ENCODE measurements around the gene TLL2. TPM values are rescaled to one million over a fixed set of nuclear protein-coding genes. Genes with fewer than 3 reads are reported as not detected.
A peak's percentile ranks its signal among the peaks of the same experiment; 100 is the strongest.

The TLL2 gene
- total RNA-seq, 1 donor from 2014 or later: 0.45 TPM

DNA sequence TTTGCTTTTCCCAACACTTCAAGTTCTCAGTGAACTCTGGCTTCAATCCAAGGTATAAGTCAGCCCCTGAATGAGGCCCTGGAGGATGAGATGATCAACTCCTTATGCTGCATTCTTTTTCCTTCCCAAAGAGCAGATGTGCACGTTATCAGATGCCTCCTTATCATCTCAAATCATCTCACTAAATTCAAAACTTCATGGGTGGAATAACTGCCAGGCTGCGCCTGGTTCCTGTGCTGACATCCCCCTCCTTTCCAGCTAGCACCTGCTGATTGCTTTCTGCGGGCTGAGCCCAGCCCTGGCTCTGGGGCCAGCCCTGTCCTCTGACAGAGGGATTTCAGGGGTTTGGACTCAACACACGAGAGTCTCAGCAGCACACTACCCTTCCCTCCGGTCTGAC, 44.9 kb downstream of the TLL2 start:
- DNase-seq (ENCODE audit: low read depth): no peak

DNA sequence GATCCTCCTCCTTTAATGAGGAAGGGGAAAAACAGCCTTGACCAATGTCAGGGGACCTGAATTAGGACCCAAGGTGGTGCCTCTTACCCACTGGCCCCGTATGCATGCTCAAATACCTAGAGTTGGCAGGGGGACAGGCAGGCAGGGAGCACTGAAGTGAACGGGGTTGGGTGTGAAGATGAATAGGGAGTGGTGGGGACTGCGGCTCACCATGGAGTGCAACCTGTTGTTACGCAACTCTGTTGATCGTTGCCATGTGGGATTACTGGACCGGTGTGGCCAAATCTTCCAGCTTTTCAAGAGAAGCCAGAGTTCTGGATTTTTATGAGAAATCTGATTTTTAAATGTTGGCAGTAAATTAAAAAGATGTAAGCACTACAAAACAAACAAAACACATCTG, 48.1 kb downstream of the TLL2 start:
- DNase-seq (ENCODE audit: low read depth): no peak

DNA sequence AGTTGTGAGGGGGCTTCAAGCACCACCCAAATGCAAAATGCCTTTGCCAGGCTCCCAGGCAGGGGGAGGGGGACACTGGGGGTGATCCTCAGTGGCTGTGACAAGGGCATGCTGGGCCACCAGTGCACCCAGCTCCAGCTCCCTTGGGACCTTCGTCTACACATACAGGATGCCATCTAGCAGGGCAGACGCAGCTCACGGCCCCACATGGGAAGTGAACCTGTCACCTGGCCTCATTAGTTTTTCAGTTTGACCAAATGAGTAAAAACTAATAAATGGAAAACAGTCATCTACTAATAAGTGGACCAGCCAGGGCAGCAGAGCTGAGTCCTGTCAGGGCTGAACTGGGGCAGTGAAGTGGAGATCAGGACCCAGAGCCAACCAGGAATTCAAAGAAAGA, 50.2 kb downstream of the TLL2 start:
- no peak for DNase-seq (ENCODE audit: low read depth)

DNA sequence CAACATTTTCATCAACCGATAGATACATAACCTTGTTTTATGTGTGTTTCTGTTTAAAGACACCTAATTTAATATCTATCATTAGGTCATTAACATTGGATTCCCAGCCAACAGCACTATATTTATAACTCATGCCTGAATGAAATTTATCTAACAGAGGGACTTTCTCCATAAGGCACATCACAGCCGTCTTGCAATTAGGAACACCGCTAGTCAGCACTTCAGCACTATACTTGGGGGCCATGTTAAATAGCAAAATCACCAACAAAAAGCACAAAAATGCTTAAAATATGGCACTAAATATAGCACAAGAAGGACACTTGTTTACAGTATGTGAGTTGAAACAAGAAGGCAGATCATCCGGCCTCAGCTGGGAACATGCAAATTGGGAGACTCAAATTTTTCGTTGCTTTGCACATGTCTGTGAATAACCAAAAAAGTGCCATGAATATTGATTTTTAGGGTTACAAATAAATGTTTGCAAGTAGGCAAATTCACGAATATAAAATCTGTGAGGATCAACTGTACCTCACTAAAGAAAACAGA, 51.0 kb downstream of the TLL2 start:
- DNase-seq (ENCODE audit: low read depth): no peak

DNA sequence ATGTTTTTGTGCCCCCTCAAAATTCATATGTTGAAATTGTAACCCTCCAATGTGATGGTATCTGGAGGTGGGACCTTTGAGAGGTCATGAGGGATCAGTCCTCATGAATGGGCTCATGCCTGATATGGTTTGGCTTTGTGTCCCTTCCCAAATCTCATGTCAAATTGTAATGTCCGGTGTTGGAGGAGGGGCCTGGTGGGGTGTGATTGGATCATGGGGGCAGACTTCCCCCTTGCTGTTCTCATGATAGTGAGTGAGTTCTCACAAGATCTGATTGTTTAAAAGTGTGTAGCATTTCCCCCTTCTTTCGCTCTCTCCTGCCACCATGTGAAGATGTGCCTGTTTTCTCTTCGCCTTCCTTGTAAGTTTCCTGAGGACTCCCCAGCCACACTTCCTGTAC, 53.4 kb downstream of the TLL2 start:
- DNase-seq (ENCODE audit: low read depth): no peak

DNA sequence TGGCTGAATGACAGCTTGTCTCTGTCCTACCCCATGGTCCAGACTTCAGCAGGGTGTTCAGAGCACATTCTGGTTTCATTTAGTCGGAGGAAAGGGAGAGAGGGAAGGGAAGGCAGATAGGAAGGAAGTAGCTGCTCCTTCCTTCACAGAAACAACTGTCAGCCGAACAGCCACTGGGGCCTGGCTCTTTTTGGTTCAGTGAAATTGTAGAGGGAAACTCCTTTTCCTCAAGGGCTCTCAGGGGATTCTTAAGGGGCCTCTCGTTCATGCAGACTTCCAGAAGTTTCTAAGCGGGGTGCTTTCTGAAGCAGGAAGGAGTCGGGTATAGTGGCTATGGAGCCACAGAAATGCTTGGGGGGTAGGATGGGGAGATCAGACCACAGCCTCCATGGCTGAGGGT, 56.4 kb downstream of the TLL2 start:
- DNase-seq (ENCODE audit: low read depth): no peak

DNA sequence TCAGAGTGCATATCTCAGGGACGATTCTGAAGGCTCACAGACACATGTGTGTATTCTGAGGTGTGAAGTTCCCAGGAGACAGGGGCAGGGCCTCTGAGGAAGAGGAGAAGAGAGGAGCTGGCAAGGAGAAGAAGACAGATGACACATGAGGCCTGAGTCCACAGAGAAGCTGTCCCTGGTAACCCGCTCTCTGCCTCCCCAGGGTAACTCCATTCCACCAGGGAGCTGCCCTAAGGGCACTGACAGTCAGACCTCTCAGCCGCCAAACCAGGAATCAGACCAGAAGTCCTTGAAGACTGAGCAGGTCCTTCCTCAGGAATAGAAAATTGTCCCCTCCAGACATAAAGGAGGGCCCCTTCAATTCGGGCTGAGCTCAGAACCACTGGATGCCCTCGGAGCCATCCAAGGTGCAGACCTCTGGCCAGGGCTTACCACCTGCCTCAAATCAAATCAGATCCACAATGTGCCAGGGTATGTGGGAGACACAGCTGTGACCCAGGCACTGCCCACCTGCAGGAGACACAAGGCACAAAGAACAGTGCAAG, 57.4 kb downstream of the TLL2 start:
- DNase-seq (ENCODE audit: low read depth): no peak

DNA sequence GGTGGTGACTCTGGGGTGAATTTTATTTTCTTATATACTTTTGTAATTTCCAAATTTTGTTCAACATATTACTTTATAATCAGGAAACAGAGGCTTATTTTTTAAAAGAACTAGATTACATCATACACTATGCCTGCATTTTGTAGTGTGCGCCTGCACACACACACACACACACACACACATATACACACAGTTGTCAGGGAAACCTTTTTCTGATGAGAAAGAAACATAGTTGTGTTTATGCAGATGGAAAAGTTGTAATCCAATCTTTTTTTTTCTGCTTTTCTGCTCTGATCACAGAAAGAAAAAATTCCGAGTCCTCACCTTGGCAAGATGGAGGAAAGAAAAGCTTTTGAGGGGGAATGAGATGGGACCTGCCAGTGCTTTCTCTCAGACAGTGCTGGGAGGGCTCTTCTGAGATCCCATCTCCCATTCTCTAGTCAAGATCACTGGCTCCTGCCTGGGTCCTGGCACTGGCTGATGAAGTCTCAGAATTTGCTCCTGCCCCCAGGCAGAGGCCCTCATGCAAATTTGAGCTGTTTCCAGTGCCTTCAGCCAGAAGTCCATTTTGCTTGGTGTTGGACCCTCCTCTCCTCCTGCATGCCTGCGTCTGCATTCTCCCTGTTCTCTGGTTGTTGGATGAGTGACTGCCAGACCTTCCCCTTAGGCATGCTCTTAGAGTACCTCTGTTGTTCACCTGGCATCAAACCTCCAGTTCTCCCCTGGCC, 59.7 kb downstream of the TLL2 start:
- DNase-seq (ENCODE audit: low read depth): no peak

DNA sequence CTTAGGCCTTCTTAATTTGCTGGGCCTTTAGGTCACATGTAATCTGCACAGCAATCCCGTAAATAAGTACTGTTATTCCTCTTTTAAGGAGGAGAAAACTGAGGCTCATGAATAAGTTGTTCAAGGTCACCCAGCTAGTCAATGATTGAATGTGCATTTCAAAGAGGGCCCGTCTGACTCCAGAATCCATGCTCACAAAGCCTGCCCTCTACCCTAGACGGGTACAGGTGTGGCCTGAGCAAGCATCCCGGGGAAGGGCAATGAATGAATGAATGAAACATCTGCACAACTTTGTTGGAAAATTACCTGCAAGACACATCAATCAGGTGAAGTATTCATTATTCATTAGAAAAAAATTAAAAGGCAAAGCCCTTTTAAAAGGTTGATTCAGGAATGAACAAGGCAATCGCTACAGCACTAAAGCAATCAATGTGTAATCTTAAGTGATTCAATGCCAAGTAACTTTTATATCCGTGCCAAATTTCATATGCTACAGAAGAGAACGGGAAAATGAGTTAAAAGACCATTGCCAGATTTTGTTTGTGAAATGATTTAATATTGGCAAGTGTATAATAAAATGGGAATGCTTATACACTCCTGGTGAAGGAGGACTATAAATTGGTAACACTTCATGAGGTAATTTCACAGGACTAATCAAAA, 61.1 kb downstream of the TLL2 start:
- DNase-seq (ENCODE audit: low read depth): no peak

DNA sequence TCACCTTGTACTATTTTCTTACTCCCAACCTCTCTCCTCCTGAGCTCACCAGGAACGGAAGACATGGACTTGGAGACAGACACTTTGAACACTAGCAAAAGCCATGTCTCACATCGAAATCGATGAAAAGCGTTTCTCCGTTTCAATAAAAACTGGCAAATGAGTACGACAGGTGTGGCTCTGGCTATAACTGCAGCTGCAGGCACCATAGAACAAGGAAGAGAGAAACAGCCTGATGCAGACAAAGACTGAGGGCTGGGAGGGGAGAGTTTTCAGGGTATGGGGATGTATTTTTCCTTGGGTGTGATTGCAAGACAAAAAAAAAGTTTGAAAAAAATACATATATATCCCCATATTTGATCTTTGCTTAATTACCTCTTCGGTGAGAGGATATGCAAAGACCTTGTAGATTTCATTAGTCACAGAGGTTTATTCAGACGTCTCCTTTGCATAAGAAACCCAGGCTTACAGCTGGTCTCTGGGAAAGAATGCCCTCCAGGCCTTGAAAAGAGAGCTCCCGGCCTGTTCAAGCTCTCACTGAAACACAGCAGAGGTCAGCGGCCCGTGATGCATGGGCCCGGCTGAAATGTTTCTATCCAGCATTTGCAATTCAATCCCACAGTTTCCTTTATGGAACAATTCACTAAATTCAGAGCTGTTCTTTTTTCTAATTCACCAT, 63.1 kb downstream of the TLL2 start:
- DNase-seq (ENCODE audit: low read depth): no peak

DNA sequence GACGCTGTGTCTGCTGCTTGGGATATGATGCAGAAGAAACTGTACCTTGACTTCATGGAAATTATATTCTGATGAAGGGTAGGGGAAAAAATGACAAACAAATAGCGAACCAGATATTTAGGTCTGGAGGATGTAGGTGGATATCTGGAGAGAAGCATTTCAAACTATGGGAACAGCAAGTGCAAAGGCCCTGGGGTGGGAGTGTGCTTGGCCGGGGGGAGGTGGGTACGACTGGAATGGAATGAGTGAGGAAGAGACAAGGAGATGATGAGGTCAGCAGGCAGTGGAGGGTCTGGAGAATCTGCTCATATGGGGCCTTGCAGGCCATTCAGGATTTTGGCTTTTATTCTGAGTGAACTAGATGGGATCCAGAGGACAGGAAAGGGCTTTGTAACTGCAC, 65.2 kb downstream of the TLL2 start:
- no peak for DNase-seq (ENCODE audit: low read depth)

DNA sequence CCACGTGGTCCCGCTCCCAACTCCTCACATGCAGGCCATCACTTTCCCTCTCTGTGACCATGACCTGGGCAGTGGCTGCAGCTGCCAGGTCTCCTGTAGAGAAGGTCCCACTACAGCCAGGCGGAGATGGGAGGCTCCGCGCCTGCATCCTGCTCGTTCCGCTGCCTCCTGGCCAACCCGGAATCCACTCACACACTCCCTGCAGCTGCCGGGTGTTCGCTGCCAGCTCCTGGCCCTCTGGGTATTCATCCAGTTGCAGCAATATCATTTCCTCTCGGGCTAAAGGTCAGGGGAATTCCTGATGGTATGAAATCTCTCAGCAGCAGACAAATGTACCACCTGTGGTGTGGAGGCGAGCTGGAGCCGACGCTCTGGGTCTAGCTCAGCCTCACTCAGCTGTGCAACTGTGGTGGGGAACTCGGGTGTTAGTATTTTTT, 65.7 kb downstream of the TLL2 start:
- DNase-seq (ENCODE audit: low read depth): peak; percentile 41

DNA sequence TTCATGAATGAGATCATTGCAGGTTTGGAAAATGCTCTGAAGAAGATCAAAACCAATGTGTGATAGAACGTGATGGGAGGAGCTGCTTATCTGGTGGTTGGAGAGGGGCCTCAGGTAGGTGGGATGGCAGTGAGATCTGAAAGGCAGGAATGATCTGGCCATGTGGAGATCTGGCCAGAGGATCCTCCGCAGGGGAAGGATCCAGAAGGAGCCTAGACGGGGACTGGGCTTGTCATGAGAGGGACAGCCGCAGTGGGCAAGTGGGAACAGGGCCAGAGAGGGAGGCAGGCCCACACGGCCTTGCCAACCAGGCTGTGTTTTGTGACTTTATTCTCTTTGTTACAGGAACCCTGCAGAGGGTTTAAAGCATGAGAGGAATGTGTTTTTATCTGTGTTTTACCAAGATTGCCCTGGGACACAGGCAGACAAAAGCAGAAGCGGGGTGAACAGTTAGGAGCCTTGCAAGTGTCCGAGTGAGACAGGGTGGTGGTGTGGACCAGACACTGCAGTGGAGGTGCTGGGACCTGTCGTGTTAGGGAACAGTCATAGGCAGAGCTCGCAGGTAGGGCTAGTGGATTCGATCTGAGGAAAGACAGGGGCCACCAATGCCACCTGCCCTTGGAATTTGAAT, 66.6 kb downstream of the TLL2 start:
- DNase-seq (ENCODE audit: low read depth): no peak

DNA sequence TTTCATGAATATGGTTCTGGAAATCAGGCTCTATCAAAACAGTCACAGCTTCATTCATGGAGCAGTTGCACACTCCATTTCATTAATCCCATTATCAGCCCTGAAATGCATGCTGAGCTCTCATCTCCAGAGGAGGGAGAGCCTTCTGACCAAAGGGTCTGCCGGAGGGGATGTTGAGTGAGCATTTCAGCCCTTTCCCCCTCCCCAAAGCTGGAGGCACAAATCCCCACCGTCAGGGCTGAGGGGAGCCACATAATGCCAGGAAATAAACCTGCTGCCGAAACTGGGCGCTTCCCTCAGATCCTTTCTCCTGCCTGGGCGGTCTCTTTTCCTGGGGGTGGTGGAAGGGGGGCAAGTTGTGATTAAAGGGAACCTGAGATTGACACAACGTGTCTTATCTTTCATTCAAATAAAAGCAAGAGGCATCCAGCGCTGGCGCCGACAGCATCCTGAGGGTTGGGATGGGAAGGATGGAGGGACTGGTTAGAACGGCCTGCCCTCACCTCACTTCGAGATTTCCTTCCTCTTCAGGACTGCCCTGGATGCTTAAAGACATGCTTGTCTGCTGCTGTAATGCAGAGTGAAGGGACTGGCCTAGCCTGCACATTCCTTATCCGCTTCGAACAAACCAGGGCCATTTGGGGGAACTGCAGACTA, 71.6 kb downstream of the TLL2 start:
- no peak for DNase-seq (ENCODE audit: low read depth)

DNA sequence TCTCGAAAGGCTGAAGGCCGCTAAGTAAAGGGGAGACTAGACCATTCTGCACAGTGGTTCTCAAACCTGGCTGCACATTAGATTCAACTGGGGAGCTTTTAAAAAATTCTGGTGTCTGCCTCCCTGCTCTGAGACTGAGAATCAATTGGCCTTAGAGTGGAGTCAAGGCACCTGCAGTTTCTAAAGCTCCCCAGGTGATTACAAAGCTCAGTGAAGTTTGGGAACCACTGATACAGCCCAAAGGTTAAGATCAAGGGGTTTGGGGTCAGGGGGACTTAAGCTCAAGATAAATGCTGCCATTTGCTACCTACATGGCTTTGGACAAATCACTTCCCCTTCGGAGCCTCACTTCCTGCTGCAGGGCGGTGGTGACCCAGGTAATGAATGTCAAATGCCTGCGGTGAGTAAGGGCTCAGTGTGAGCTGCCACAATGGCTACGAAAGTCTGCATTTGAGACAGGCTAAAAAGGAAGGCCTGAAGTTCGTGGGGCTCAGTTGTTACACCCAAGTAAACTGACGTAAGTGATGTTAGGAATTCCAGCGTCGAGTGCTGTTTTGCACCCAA, 72.3 kb downstream of the TLL2 start:
- DNase-seq (ENCODE audit: low read depth): no peak

DNA sequence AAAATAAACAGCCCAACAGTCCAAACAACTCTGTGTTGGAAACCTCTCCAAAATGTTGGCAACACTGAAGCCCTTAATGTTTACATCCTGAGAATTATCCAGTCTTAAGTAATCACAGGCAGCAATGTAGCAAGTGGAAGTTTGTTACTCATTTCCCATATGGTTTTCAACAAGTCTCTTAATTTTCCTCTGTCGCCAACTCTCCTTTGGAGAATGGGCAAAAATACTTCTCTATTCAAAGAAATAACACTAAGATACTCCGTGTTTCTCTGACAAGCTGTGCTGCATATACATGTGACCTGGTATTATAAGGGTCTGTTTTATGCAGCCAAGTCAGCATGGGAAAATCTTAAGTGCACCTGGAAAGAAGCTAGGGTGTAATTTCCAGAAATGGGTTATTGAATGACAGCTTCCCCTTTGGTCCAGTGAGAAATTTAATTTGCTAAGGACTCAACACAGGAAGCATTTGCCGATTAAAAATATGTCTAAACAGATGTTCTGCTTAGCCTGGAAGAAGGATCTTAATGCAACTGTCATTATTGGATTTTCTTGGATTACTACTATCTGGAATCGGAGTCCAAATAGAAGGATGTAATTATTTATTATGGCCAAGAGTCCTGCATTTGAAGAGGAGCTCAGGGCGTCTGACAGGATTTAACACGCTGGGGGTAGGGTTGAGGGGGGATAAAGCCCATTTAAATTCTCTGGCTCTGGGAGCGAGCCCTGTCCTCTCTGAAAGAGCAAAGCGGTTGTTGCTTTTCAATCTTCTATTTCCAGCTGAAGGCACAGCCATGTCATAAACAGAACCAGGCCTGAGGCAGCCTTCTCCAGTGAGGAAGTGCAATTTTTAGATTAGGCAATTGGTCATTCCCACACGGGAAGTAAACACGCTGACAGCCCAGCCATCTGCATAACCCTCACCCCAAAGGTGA, 73.1 kb downstream of the TLL2 start:
- DNase-seq (ENCODE audit: low read depth): no peak

DNA sequence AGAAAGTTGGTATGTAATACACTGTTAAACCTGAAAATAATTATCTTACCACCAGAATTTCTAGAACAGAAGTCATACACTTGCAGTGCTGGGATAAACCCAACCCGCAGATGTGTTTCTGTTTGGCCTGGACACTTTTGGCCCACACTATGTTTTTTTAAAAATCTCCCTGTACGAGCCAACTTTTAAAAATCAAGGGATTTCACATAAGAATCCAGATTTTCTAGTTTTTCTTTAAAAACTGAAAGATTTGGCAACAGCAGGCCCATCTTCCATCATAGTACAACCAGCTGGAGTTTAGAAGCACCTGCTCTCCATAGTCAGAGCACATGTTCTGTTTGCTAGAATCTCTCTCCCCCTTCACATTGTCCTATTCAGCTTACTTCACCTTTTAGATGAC, 74.0 kb downstream of the TLL2 start:
- DNase-seq (ENCODE audit: low read depth): no peak

DNA sequence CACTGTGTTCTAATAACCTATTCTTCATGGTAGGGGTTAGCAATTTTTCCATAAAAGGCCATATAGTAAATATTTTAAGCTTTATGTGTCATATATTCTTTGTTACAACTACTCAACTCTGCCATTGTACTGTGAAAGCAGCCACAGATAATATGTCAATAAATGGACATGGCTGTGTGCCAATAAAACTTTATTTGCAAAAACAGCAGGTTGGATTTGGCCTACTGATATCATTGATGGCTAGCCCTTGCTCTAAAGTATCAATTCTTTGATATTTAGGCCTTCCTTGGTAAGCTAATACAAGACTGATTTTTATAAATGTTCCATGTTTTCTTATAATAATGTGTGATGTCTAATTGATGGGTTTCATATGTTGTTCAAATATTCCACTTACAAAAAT, 77.7 kb downstream of the TLL2 start:
- no peak for DNase-seq (ENCODE audit: low read depth)

DNA sequence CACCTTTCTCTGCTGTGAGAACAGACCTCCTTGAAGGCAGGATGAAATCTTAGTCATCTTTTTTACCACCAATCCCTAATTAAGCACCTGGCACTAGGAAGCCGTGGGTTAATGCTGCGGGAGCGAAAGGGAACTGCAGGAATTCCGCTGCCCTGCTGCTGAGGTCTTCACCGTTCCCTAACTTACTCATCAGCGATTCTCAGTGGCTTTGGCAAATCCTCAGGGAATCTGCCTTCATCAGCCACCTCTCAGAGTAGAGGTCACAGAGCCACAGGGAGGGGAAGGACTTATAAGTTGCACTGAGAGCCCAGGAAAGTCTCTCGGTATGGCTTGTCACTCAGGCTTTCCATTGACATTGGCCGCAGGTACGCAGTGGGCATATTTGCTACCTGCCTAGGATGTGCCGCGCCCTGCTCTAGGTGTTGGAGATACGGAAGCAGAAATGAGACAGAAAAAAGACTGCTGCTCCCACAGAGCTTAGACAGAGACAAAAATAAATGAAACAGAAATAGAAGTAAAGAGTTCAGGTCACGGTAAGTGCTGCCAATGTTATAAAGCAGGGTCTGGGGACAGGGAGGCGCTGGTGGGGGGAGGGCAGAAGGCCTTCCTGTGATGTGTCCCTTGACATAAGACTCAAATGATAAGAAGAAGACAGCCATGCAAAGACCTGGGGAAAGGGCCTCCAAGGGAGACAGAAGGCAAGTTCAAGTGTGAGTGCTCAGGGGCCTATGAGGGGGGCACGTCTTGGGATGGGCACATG, 82.3 kb downstream of the TLL2 start:
- DNase-seq (ENCODE audit: low read depth): no peak
